Aorta (tissue), 5 donors: ENCODE measurements around the gene GPRC5C. TPM values are rescaled to one million over a fixed set of nuclear protein-coding genes. Genes with fewer than 3 reads are reported as not detected.

Source experiments
- ATAC-seq: fragments of 200-7000 bp; cut with Tn5 transposase; one replicate; pipeline ENCODE4 v1.9.1; 2022; ENCODE audit warnings: moderate library complexity; ENCODE audit not compliant: low FRiP score
- DNase-seq, 2 donors: peaks; one replicate each; pipeline ENCODE4 v3.0.0-alpha.2; 2020
- H3K27ac ChIP-seq, 2 donors: one replicate each; pipeline ENCODE4 v1.5.1; 2013; ENCODE audit warnings: low read length in 2 of 2, mild to moderate bottlenecking in 2 of 2, moderate library complexity in 2 of 2, control low read depth in 1 of 2, inconsistent platforms in 1 of 2, low read depth in 1 of 2
- H3K27me3 ChIP-seq, 2 donors: one replicate each; pipeline ENCODE4 v1.6.1; 2013; ENCODE audit warnings: control low read depth in 1 of 2, low read length in 1 of 2, mild to moderate bottlenecking in 1 of 2, moderate library complexity in 1 of 2; ENCODE audit not compliant: insufficient read depth in 2 of 2, control insufficient read depth in 1 of 2
- H3K36me3 ChIP-seq, 2 donors: one replicate each; pipeline ENCODE4 v1.6.1; 2013; ENCODE audit warnings: control low read depth in 1 of 2, low read length in 1 of 2, mild to moderate bottlenecking in 1 of 2; ENCODE audit not compliant: insufficient read depth in 2 of 2, control insufficient read depth in 1 of 2
- H3K4me1 ChIP-seq, 2 donors: one replicate each; pipeline ENCODE4 v1.6.1; 2013; ENCODE audit warnings: low read length in 2 of 2, control low read depth in 1 of 2, mild to moderate bottlenecking in 1 of 2, moderate library complexity in 1 of 2; ENCODE audit not compliant: insufficient read depth in 2 of 2, control insufficient read depth in 1 of 2
- H3K4me3 ChIP-seq, 2 donors: one replicate each; pipeline ENCODE4 v1.5.1; 2013; ENCODE audit warnings: low read length in 2 of 2, control low read depth in 1 of 2, mild to moderate bottlenecking in 1 of 2
- H3K9me3 ChIP-seq: one replicate; pipeline ENCODE4 v1.6.1; 2013; ENCODE audit warnings: mild to moderate bottlenecking, low read length; ENCODE audit not compliant: control insufficient read depth
- WGBS, 2 donors: extraction: QIAGEN DNeasy Blood & Tissue Kit; methylation state at CpG; one replicate each; pipeline ENCODE4 v1.1.7; 2013; 5-methylcytosine and 5-hydroxymethylcytosine counted together
- intact Hi-C, 2 donors: fragments of 100-400 bp; cut with DNase I; formaldehyde crosslinking; loops; one replicate each; pipeline versions ENCODE4 v1.14.2 to v1.15.0; 2022
- polyA plus RNA-seq, 2 donors: library from polyadenylated mRNA; stranded (reverse); fragments of 200-250 nt; gene quantifications; one replicate each; pipeline ENCODE4 v1.2.3, GENCODE V29; 2013
- total RNA-seq, 2 donors: library from RNA; stranded (reverse); fragmentation: NEBNext Ultra II Directional; extraction: Animal tissue kit (Norgen Biotek cat#: 25700); gene quantifications; one replicate each; pipeline ENCODE4 v1.2.1, GENCODE V29; 2021
- donor health status: healthy with polysubstance abuse.
- donor health status: Bipolar disorder and iron deficiency.
- donor health status: DM: no; HTN: no; CAD: no.
- donor health status: DM: no; HTN: no; CAD: no.
- donor health status: DM: yes; HTN: yes; CAD: no.

The GPRC5C gene
- total and polyA plus RNA-seq, 4 donors: 31.6 to 59.4 (median 47.7) TPM

GRCh38 chr17:74390680-74391653 is 40.9 kb upstream of the GPRC5C start:
- H3K27ac ChIP-seq: no peak overlapping the region
- DNase-seq (no peak), ATAC-seq (no peak)
- H3K4me1 ChIP-seq: no peaks in the 10 kb centered on the region
- no peaks in the 10 kb centered on the region for H3K9me3 ChIP-seq
- no peaks in the 10 kb centered on the region for H3K27me3 ChIP-seq
- intact Hi-C loops: no loop called here
- no peak overlapping the region for H3K4me3 ChIP-seq
- H3K36me3 ChIP-seq: no peaks in the 10 kb centered on the region
- WGBS, 2 donors: 78 to 79% methylated on average over 11 of the region's 11 CpGs

DNA sequence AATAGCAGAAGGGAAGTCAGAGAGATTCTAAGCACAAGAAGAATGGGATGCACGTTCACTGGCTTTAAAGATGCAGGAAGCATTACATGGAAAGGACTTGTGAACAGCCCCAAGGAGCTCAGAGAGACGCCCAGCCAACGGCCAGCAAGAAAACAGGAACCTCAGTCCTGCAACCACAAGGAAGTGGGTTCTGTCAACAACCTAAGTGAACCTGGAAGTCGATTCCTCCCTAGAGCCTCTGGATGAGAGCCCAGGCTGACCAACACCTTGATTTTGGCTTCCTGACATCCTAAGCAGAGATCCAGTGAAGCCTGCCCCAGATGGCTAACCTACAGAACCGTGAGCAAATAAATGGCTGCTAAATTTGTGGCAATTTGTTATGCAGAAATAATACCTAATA is 40.1 kb upstream of the GPRC5C start:
- H3K4me1 ChIP-seq: no peaks in the 10 kb centered on the region
- no peak for ATAC-seq
- H3K36me3 ChIP-seq: no peaks in the 10 kb centered on the region
- no peak overlapping the region for H3K4me3 ChIP-seq
- no peaks in the 10 kb centered on the region for H3K9me3 ChIP-seq
- 82 to 83% methylated on average over 5 of the region's 5 CpGs for WGBS, 2 donors
- intact Hi-C loops: no loop called here
- DNase-seq: no peak
- H3K27ac ChIP-seq: no peak overlapping the region
- no peaks in the 10 kb centered on the region for H3K27me3 ChIP-seq

GRCh38 chr17:74392848-74393247 is 39.0 kb upstream of the GPRC5C start:
- H3K4me1 ChIP-seq: no peaks in the 10 kb centered on the region
- no peak for ATAC-seq
- H3K36me3 ChIP-seq: no peaks in the 10 kb centered on the region
- no peak overlapping the region for H3K4me3 ChIP-seq
- no peaks in the 10 kb centered on the region for H3K27me3 ChIP-seq
- 64 to 77% methylated on average over 5 of the region's 5 CpGs for WGBS, 2 donors
- intact Hi-C loops: no loop called here
- no peak for DNase-seq
- no peaks in the 10 kb centered on the region for H3K9me3 ChIP-seq
- no peak overlapping the region for H3K27ac ChIP-seq

DNA sequence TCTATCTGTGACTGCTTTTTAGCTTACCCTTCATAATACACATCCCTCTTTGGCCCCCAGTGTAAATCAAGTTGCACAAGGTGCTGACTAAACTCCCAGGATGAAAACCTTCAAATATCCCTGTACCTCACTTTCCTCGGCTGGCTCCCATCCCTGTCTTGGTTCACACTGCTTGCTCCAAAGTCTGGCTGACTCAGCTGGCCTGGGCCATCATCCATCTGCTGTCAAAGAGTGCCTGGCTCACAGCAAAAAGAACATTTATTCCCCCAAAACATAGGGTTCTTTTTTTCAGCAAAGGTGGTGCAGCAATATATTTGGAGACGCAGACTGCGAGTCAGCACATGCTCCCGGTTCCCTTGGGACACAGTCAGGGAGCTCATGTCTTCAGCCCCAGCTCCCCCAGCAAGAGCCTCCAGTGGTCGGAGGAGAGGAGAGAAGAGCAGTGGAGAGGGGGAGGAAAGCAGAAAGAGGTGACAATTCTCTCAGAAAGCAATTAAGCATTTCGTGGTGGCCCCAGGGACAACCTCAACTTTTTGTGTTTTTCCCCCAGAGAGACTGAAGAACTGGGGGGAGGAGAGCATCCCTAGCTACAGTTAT is 38.4 kb upstream of the GPRC5C start:
- no peaks in the 10 kb centered on the region for H3K4me1 ChIP-seq
- no peaks in the 10 kb centered on the region for H3K9me3 ChIP-seq
- no peak overlapping the region for H3K4me3 ChIP-seq
- 21 to 22% methylated on average over 6 of the region's 6 CpGs for WGBS, 2 donors
- no peaks in the 10 kb centered on the region for H3K36me3 ChIP-seq
- intact Hi-C loops: no loop called here
- no peaks in the 10 kb centered on the region for H3K27me3 ChIP-seq
- H3K27ac ChIP-seq: no peak overlapping the region
- ATAC-seq: no peak
- DNase-seq: no peak

- Histone ChIP-seq H3K27ac (no peak overlapping the region), H3K9me3 (no peaks in the 10 kb centered on the region), H3K4me3 (no peak overlapping the region), H3K4me1 (no peaks in the 10 kb centered on the region), H3K27me3 (no peaks in the 10 kb centered on the region), H3K36me3 (no peaks in the 10 kb centered on the region)
- no peak for ATAC-seq
- intact Hi-C loops: no loop called here
- WGBS, 2 donors: 50 to 57% methylated on average over 12 of the region's 12 CpGs
- no peak for DNase-seq
These were observed 37.5 kb upstream of the GPRC5C start for GRCh38 chr17:74394275-74394950.

DNA sequence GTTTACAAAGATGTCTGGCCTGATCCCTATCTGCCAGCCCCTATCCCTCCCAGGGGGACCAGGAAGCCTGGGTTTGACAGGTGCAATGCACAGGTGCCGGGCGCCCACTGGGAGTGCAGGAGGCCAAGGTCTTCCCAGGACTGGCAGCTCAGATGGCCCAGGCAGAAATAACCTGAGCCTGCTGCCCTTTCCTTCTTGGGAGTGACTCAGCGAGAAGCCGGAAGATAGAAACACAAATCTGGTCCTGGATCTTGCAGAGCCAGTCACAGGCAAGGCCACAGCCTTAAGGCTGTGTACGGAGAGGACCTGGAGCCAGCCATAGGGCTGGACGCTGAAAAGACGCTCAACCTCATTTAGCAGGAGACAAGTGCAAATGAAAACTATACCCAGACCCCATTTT is 36.9 kb upstream of the GPRC5C start:
- no peak for DNase-seq
- Histone ChIP-seq H3K4me1 (no peaks in the 10 kb centered on the region), H3K36me3 (no peaks in the 10 kb centered on the region), H3K27me3 (no peaks in the 10 kb centered on the region), H3K4me3 (no peak overlapping the region), H3K9me3 (no peaks in the 10 kb centered on the region), H3K27ac (no peak overlapping the region)
- no peak for ATAC-seq
- intact Hi-C loops: no loop called here
- WGBS, 2 donors: 76 to 90% methylated on average over 7 of the region's 7 CpGs

- H3K27me3 ChIP-seq: no peaks in the 10 kb centered on the region
- H3K27ac ChIP-seq: no peak overlapping the region
- intact Hi-C loops: no loop called here
- no peak overlapping the region for H3K4me3 ChIP-seq
- H3K9me3 ChIP-seq: no peaks in the 10 kb centered on the region
- ATAC-seq: no peak
- DNase-seq: no peak
- H3K36me3 ChIP-seq: no peaks in the 10 kb centered on the region
- WGBS, 2 donors: 92 to 93% methylated on average over 4 of the region's 4 CpGs
- H3K4me1 ChIP-seq: no peaks in the 10 kb centered on the region
These were observed 35.3 kb upstream of the GPRC5C start for GRCh38 chr17:74396567-74396966.

- Histone ChIP-seq H3K36me3 (no peaks in the 10 kb centered on the region), H3K27me3 (no peaks in the 10 kb centered on the region), H3K4me1 (no peaks in the 10 kb centered on the region), H3K27ac (no peak overlapping the region), H3K9me3 (no peaks in the 10 kb centered on the region), H3K4me3 (no peak overlapping the region)
- DNase-seq (no peak), ATAC-seq (no peak)
- intact Hi-C loops: no loop called here
- WGBS, 2 donors: 91 to 93% methylated on average over 7 of the region's 7 CpGs
These were observed 29.8 kb upstream of the GPRC5C start for GRCh38 chr17:74402048-74402447.
